OCI-LY3 (cell line): ENCODE data around the gene JAZF1.
A peak's percentile ranks its signal among the peaks of the same experiment; 100 is the strongest.

ENCODE experiments used
- H2AFZ ChIP-seq: fragments of 200-600, 300-600 bp; shearing (Covaris generic); 2 replicates; pipeline ENCODE4 v1.6.0; 2014; ENCODE audit warnings: antibody characterized with exemption, low read depth, low read length
- H3K27ac ChIP-seq: fragments of 200-600, 300-600 bp; sonication (generic); 2 replicates; pipeline ENCODE4 v1.5.1; 2014; ENCODE audit warnings: mild to moderate bottlenecking, low read length, moderate library complexity, mixed read lengths
- H3K27me3 ChIP-seq: fragments of 200-600, 300-600 bp; sonication (generic); 2 replicates; pipeline ENCODE4 v1.6.1; 2014; ENCODE audit warnings: low read depth, low read length, mixed read lengths
- H3K36me3 ChIP-seq: fragments of 200-600, 300-600 bp; sonication (generic); replicated peaks from 2 replicates; pipeline ENCODE3; 2014; ENCODE audit warnings: low read depth, low read length, mixed read lengths
- H3K4me1 ChIP-seq: fragments of 300-600, 200-600 bp; sonication (generic); 2 replicates; pipeline ENCODE4 v1.6.1; 2014; ENCODE audit warnings: low read length, mixed read lengths
- H3K4me2 ChIP-seq: fragments of 200-600, 300-600 bp; sonication (generic); 2 replicates; pipeline ENCODE4 v1.6.1; 2014; ENCODE audit warnings: low read length, mixed read lengths
- H3K4me3 ChIP-seq: fragments of 300-600, 200-600 bp; sonication (generic); 2 replicates; pipeline ENCODE4 v1.5.1; 2014; ENCODE audit warnings: antibody characterized with exemption, mild to moderate bottlenecking, low read length, moderate library complexity
- H3K79me2 ChIP-seq: fragments of 300-600, 200-600 bp; shearing (Covaris generic); 2 replicates; pipeline ENCODE4 v1.6.1; 2014; ENCODE audit warnings: mild to moderate bottlenecking, low read length, mixed read lengths
- H3K9ac ChIP-seq: fragments of 300-600, 200-600 bp; shearing (Covaris generic); 2 replicates; pipeline ENCODE4 v1.6.0; 2014; ENCODE audit warnings: mild to moderate bottlenecking, low read length, moderate library complexity
- H3K9me3 ChIP-seq: fragments of 200-600, 300-600 bp; shearing (Covaris generic); 2 replicates; pipeline ENCODE4 v1.6.1; 2014; ENCODE audit warnings: low read length, mixed read lengths; ENCODE audit not compliant: insufficient read depth
- H4K20me1 ChIP-seq: fragments of 200-600, 300-600 bp; sonication (generic); 2 replicates; pipeline ENCODE4 v1.6.1; 2016; ENCODE audit warnings: low read length, mixed read lengths; ENCODE audit not compliant: insufficient read depth
- CTCF ChIP-seq: fragments of 200-600, 300-600 bp; sonication (generic); IDR thresholded peaks from 2 replicates; pipeline ENCODE4 v1.5.1; 2014; ENCODE audit warnings: antibody characterized with exemption, low read length, low read depth
- EZH2phosphoT487 ChIP-seq: fragments of 200-600 bp; shearing (Covaris generic); IDR thresholded peaks from 2 replicates; pipeline ENCODE4 v1.6.1; 2018; ENCODE audit warnings: antibody characterized with exemption, mixed run types, low read depth

Gene JAZF1

GRCh38 chr7:28180031-28180363 lies 598 bp downstream of the JAZF1 start:
- Histone ChIP-seq H3K9me3 (no peaks in the 10 kb centered on the region), H2AFZ (no peak overlapping the region), H4K20me1 (peaks cover 26% of the 10 kb centered on the region), H3K27ac (peak overlapping the region; percentile 30; the same call in 1 of the 2 replicates), H3K4me3 (peak overlapping the region; percentile 97), H3K9ac (peak overlapping the region; percentile 79), H3K36me3 (no peaks in the 10 kb centered on the region), H3K4me1 (peaks cover 44% of the 10 kb centered on the region), H3K79me2 (no peaks in the 10 kb centered on the region), H3K27me3 (peaks cover 30% of the 10 kb centered on the region; the same call in 1 of the 2 replicates), H3K4me2 (peak overlapping the region; percentile 66; the same call in 1 of the 2 replicates)
- no peak for TF ChIP-seq CTCF

DNA sequence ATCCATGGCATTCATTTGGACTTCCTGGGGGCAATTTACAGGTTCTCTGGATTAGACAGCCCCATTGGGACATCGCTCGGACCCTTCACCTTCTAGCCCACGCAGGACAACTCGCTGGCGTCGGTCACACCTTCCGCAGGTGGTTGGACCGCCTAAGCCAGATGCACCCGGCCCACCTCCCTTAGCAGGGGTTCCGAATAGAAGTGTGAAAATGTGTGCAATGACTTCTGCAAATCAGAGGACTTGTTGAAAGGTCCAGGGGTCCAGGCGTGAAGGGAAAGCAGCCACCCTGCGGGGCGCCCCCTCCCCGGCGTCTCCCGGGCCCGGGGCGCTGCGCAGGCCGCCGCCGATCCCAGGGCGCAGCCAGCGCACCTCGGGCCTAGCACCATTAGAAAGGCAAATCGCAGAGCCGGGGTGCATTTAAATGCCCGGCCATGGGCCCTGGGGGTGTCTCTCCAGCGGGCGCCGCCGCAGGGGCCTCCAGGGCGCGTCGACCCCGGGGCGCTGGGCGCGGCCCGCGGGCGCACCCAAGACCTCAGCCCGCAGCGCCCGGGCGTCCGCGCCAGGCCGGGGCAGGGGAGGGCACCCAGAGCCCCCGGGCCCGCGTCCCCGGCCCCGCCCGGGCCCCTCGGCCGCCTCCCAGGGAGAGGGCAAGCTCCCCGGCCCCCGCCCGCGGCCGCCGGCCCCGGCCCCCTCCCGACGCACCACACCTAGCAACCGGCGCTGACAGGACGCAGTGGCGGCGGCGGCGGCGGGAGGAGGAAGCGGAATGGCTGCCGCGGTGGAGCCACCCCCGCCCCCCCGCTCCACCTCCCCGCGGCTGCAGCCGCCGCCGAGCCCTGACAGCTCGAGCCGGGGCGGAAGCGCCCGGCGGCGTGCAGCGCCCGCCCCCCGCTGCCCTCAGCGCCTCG lies 1.2 kb downstream of the JAZF1 start:
- Histone ChIP-seq H3K9me3 (no peaks in the 10 kb centered on the region), H2AFZ (no peak overlapping the region), H3K4me2 (peak overlapping the region; percentile 97), H3K4me3 (peak overlapping the region; percentile 78), H4K20me1 (peaks cover 29% of the 10 kb centered on the region), H3K27me3 (peaks cover 29% of the 10 kb centered on the region; the same call in 1 of the 2 replicates), H3K4me1 (peaks cover 50% of the 10 kb centered on the region), H3K36me3 (no peaks in the 10 kb centered on the region), H3K9ac (peak overlapping the region; percentile 51), H3K27ac (peak overlapping the region; percentile 67), H3K79me2 (no peaks in the 10 kb centered on the region; the same call in 1 of the 2 replicates)
- TF ChIP-seq CTCF (no peak), EZH2phosphoT487 (no peak)

DNA sequence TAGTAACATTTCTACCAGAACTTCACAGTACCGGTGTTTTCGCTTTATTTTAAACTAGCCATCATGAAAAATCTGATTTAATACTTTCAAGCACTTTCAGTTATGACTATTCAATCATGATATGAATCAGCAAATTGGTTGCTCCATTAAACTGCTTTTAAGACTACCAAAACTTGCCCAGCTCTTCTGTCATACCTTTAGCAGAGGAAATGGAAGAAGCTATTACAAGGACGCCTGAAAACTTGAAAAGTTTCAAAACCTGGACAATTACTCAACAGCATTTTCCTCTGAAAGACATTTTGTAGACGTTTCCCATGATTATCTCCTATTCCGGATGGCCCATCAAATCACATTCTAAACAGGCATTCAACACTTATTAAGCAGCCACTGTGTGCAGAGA lies 2.0 kb downstream of the JAZF1 start:
- Histone ChIP-seq H3K4me2 (peak overlapping the region; percentile 97), H3K27me3 (peaks cover 26% of the 10 kb centered on the region; the same call in 1 of the 2 replicates), H3K79me2 (no peaks in the 10 kb centered on the region; the same call in 1 of the 2 replicates), H3K27ac (peak overlapping the region; percentile 67), H4K20me1 (peaks cover 34% of the 10 kb centered on the region), H3K9me3 (no peaks in the 10 kb centered on the region), H3K9ac (peak overlapping the region; percentile 51), H3K4me3 (peak overlapping the region; percentile 78), H2AFZ (no peak overlapping the region), H3K36me3 (no peaks in the 10 kb centered on the region), H3K4me1 (peaks cover 51% of the 10 kb centered on the region)
- no peak for TF ChIP-seq EZH2phosphoT487
- no peak for TF ChIP-seq CTCF

DNA sequence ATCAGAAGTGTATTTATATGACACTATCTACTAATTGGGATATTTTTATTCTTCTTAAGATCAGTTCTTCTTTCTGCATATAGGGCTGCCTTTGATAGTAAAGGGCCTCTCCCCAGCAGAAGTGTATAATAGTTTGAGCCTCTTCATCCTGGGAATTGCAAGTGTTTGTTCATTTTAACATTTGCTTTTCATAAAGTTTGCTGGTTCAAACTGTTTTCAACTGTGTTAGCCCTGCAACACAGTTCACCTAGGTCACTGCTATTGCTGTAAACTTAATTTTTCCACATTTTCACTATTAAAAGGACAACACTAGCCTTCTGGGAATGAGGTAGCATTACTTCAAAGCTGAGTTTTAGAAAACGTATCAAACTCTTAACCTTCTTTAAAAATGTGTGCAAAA lies 2.8 kb downstream of the JAZF1 start:
- no peaks in the 10 kb centered on the region for H3K36me3 ChIP-seq
- H2AFZ ChIP-seq, result no peak overlapping the region
- no peaks in the 10 kb centered on the region for H3K9me3 ChIP-seq
- peak overlapping the region; percentile 97; the same call in 1 of the 2 replicates for H3K4me2 ChIP-seq
- H4K20me1 ChIP-seq, result peaks cover 37% of the 10 kb centered on the region
- H3K27me3 ChIP-seq, result peaks cover 26% of the 10 kb centered on the region; the same call in 1 of the 2 replicates
- H3K27ac ChIP-seq, result no peak overlapping the region
- peaks cover 44% of the 10 kb centered on the region for H3K4me1 ChIP-seq
- H3K4me3 ChIP-seq, result no peak overlapping the region
- H3K9ac ChIP-seq, result no peak overlapping the region
- TF ChIP-seq EZH2phosphoT487, result no peak
- no peak for TF ChIP-seq CTCF
- no peaks in the 10 kb centered on the region; the same call in 1 of the 2 replicates for H3K79me2 ChIP-seq
